Omental fat pad (tissue), 4 donors: ENCODE measurements around the gene NAV3. TPM values are rescaled to one million over a fixed set of nuclear protein-coding genes. Genes with fewer than 3 reads are reported as not detected.

Experiments used
- ATAC-seq: fragments of 150-250 bp; one replicate; pipeline ENCODE4 v1.9.1; 2016; ENCODE audit warnings: mild to moderate bottlenecking, moderate library complexity; ENCODE audit not compliant: low FRiP score
- DNase-seq: peaks from one replicate; pipeline ENCODE4 v3.0.0-alpha.2; 2019; ENCODE audit warnings: low spot score
- total RNA-seq, 4 donors: library from RNA; depleted of rRNA; stranded (reverse); fragments of >200 nt; gene quantifications; one replicate each; pipeline ENCODE4 v1.1.0, GENCODE V29; 2016
- TF ChIP-seq, protein P1 (sequence below), 3 donors: fragments of 450-650 bp; IDR thresholded peaks; one replicate each; pipeline ENCODE4 v1.5.1; 2016 to 2017; ENCODE audit warnings: antibody characterized with exemption in 3 of 3, mild to moderate bottlenecking in 3 of 3, moderate library complexity in 2 of 3

NAV3 gene
- total RNA-seq, 4 donors from 2014 or later: 12.5 to 24.3 (median 15.3) TPM

DNA sequence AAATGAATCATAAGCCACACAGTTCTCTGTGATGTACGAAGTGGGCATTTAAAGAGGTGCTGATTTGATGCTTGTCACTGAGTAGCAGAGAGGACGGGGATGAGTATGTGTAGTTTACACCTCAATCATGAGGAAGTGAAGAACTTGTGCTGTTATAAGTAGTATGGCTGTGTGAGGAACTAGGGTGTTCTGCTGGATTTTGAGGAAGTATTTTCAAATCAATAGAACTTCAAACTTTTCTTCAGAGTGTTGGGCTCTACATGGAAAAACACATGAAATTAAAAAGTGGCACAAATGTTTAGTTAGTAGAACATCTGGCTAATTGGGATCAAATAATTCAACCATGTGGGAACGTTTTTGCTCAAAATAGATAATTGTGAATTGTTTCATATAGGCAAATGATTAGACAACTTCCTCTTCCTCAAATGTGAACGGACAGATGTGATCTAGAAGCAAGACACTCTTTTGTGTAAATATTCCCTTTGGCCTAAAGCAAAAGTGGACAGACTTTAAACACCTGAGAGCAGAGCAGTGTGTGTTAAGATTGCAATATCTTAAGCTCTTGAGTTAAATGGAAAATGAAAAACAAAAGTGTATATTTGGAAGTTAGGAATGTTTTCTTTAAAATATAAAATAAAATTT, 168.5 kb downstream of the NAV3 start:
- TF ChIP-seq, protein P1, sequence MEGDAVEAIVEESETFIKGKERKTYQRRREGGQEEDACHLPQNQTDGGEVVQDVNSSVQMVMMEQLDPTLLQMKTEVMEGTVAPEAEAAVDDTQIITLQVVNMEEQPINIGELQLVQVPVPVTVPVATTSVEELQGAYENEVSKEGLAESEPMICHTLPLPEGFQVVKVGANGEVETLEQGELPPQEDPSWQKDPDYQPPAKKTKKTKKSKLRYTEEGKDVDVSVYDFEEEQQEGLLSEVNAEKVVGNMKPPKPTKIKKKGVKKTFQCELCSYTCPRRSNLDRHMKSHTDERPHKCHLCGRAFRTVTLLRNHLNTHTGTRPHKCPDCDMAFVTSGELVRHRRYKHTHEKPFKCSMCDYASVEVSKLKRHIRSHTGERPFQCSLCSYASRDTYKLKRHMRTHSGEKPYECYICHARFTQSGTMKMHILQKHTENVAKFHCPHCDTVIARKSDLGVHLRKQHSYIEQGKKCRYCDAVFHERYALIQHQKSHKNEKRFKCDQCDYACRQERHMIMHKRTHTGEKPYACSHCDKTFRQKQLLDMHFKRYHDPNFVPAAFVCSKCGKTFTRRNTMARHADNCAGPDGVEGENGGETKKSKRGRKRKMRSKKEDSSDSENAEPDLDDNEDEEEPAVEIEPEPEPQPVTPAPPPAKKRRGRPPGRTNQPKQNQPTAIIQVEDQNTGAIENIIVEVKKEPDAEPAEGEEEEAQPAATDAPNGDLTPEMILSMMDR (IDR thresholded peaks at IDR 0.05): no peak
- no peak for ATAC-seq
- DNase-seq: no peak

DNA sequence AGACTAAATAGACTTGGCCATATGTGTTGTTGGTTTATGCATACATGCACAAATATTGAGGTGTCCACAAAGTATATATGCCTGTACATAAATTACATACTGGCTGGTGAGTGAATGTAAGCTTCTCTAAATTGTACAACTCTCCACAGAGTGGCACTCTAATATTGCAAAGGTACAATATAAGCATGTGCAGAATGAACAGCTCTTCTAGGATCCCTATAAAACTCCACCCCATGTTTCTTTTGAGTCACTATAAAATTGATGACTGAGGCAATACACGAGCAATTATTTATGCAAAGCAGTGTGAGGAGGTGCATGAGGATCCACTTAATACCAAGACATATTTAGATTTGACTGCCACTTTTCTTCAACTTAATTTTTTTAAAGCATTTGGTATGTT, 172.2 kb downstream of the NAV3 start:
- no peak for ATAC-seq
- TF ChIP-seq, protein P1 (IDR thresholded peaks at IDR 0.05): no peak
- no peak for DNase-seq

DNA sequence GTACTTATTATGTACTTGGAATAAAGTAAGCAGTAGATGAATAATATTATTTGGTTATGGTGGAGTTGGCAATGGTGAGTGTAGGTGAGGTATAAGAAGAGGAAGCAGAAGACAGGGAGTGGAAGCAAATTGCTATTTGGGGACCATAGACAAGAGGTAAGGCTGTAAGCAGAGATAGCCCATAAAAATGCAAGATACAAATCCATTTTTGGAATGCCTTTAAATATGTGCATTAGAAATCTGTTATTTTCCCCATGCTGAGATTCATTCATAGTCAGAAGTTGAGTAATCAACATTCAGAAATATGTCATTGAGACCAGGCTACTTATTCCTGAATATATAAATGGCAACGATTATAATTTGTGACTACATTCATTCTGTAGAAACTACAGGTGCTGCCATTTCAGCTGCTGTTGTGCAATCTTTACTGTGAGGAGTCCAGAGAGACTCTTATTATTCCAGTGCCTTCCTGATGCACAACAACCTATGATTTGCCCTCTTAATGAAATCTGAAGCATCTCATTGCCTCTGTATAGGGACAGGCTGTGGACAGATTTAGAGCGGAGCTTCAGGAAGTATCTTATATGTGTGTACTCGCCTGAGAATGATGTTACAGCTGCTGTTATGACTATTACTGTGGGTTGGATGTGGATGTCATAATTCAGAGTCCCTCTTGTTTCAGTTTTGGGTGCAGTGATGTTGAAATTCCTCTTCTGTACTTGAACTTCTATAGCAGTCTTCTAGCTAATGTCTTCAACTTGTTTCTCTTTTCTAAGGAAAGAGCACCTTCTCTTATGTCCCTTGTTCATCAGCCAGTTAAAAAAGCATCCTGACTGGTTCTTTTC, 173.8 kb downstream of the NAV3 start:
- DNase-seq (no peak), ATAC-seq (no peak)
- TF ChIP-seq, protein P1 (IDR thresholded peaks at IDR 0.05): no peak

DNA sequence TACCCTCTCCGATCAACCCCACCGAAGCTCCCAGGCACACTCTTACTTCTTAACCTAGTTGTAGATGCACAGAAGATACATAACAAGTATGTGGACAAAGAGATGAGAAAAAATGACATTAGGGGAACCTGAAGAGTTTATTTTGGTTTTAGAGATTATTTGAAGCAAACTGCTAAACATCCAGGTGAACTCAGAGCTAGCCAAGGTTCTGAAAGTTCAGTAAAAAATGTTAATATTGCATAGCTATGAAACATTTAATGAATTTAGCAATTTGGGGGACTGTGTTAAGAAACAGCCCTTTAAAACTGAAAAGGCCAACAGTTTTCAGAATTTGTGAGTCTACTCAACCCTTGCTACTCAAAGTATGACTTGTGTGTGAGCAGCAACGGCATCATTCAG, 174.4 kb downstream of the NAV3 start:
- TF ChIP-seq, protein P1 (IDR thresholded peaks at IDR 0.05): no peak
- DNase-seq (no peak), ATAC-seq (no peak)

DNA sequence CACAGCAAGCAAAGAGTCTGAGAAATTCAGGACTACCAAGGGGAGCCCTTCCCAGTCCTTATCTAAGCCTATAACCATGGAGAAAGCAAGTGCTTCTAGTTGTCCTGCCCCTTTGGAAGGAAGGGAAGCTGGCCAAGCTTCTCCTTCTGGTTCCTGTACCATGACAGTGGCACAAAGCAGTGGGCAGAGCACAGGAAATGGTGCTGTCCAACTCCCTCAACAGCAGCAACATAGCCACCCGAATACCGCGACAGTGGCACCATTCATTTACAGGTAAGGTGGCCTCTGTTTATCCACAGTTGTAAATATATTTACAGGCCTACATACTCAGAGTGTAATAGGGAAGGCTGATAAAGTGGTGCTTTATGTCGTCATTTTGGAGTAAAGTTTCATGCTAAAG, 176.5 kb downstream of the NAV3 start:
- DNase-seq (no peak), ATAC-seq (no peak)
- TF ChIP-seq, protein P1 (IDR thresholded peaks at IDR 0.05): no peak

DNA sequence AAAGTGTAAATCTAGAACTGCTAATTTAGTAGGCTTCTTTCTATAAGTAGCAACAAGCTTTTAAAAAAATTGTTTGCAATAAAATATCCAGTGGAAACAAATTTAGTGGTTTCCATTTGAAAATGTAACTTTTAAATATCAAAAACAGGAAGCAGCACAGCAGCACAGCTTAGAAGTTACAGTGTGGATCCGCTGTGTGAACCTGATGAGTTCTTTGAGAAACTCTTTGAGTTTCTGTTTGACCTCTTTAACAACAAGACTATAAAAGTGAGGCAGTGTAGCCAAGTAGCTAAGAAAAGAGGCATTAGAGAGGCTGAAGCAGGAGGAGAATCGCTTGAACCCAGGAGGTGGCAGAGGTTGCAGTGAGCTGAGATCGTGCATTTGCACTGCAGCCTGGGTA, 178.3 kb downstream of the NAV3 start:
- TF ChIP-seq, protein P1 (IDR thresholded peaks at IDR 0.05): no peak
- ATAC-seq (no peak), DNase-seq (no peak)
